ENCODE measurements around the gene PDS5B. TPM values are rescaled to one million over a fixed set of nuclear protein-coding genes. Genes with fewer than 3 reads are reported as not detected.

Gene PDS5B
- total RNA-seq, 1 experiment from 2014 or later = 26.5 TPM

GRCh38 chr13:32761472-32761871 is 175.2 kb downstream of the PDS5B start (continued):
- TF ChIP-seq ZBTB33 (IDR thresholded peaks at IDR 0.05; ENCODE audit: extremely low read depth, insufficient replicate concordance, low read length) (no peak), ZNF274 (IDR thresholded peaks at IDR 0.05; ENCODE audit: low read depth, low read length) (no peak), SIN3A (IDR thresholded peaks at IDR 0.05; ENCODE audit: low read depth) (no peak), JUND (IDR thresholded peaks at IDR 0.05) (no peak), RAD21 (IDR thresholded peaks at IDR 0.05; ENCODE audit: low read depth) (no peak)

- DNase-seq (ENCODE audit: low read depth, low spot score) (no peak), ATAC-seq (no peak)
- CTCF ChIA-PET = no interaction called here
- Histone ChIP-seq H2AFZ (ENCODE audit: low read depth, low read length, poor library complexity, severe bottlenecking) (no peak overlapping the region), H3K9ac (ENCODE audit: low read length) (no peak overlapping the region), H3K4me3 (replicated peaks in 1 of 2; ENCODE audit: low read depth in 1 of 2, low read length in 2 of 2) (no peak overlapping the region), H3K36me3 (ENCODE audit: control insufficient read depth in 1 of 2, insufficient read depth in 2 of 2, low read length in 2 of 2) (no peaks in the 10 kb centered on the region), H3K79me2 (ENCODE audit: insufficient read depth, low read length) (no peaks in the 10 kb centered on the region), H3K4me2 (ENCODE audit: low read length) (no peak overlapping the region), H3K27me3 (ENCODE audit: insufficient read depth, low read length) (no peaks in the 10 kb centered on the region), H3K27ac (ENCODE audit: low read depth, low read length) (no peak overlapping the region), H3K9me3 (ENCODE audit: control insufficient read depth in 1 of 2, insufficient read depth in 1 of 2, low read depth in 1 of 2, low read length in 2 of 2) (no peaks in the 10 kb centered on the region), H3K9me2 (ENCODE audit: insufficient read depth) (no peaks in the 10 kb centered on the region), H3K4me1 (ENCODE audit: control insufficient read depth in 1 of 2, insufficient read depth in 2 of 2, low read length in 2 of 2) (no peaks in the 10 kb centered on the region), H4K20me1 (ENCODE audit: insufficient read depth) (no peaks in the 10 kb centered on the region)
- BruUV-seq (replicated peaks) = no TSS peak
- intact Hi-C loops (cut with micrococcal nuclease) = no loop called here
- POLR2A ChIA-PET = no interaction called here
- RAD21 ChIA-PET (ENCODE audit: low non-redundant PET in 1 of 2, low total read pairs in 2 of 2, uncharacterized antibody in 2 of 2, unreplicated experiment in 2 of 2) = no interaction called here
- no peak for TF ChIP-seq EGR1 (IDR thresholded peaks at IDR 0.05; ENCODE audit: low read depth)
- no peak for TF ChIP-seq ELF1 (IDR thresholded peaks at IDR 0.05; ENCODE audit: borderline replicate concordance, low read depth)
- TF ChIP-seq EZH2phosphoT487 (IDR thresholded peaks at IDR 0.05; ENCODE audit: borderline replicate concordance) = no peak
- no peak for TF ChIP-seq ZNF274 (IDR thresholded peaks at IDR 0.05; ENCODE audit: low read depth, low read length)
- no peak for TF ChIP-seq JUND (IDR thresholded peaks at IDR 0.05)
- TF ChIP-seq MAX (IDR thresholded peaks at IDR 0.05) = no peak
- TF ChIP-seq CTCF (IDR thresholded peaks at IDR 0.05 in 2 of 3, conservative IDR thresholded peaks at IDR 0.05 in 1 of 3; ENCODE audit: borderline replicate concordance in 1 of 3, insufficient read depth in 1 of 3, low read depth in 2 of 3, low read length in 2 of 3) = no peak
- TF ChIP-seq CBX3 (IDR thresholded peaks at IDR 0.05; ENCODE audit: low read depth) = no peak
- TF ChIP-seq ATF3 (IDR thresholded peaks at IDR 0.05) = no peak
- TF ChIP-seq TCF7L2 (IDR thresholded peaks at IDR 0.05; ENCODE audit: borderline replicate concordance, extremely low read depth, insufficient read depth, insufficient read length) = no peak
- TF ChIP-seq RAD21 (IDR thresholded peaks at IDR 0.05; ENCODE audit: low read depth) = no peak
- TF ChIP-seq SRF (IDR thresholded peaks at IDR 0.05; ENCODE audit: low read depth) = no peak
- no peak for TF ChIP-seq POLR2A (IDR thresholded peaks at IDR 0.05; ENCODE audit: borderline replicate concordance, extremely low read depth, insufficient read depth, insufficient read length)
- no peak for TF ChIP-seq REST (IDR thresholded peaks at IDR 0.05; ENCODE audit: low read depth)
- TF ChIP-seq CEBPB (IDR thresholded peaks at IDR 0.05; ENCODE audit: low read depth) = no peak
- no peak for TF ChIP-seq EZH2 (IDR thresholded peaks at IDR 0.05)
- TF ChIP-seq SP1 (IDR thresholded peaks at IDR 0.05; ENCODE audit: low read depth) = no peak
Observed at GRCh38 chr13:32779119-32779518, 192.9 kb downstream of the PDS5B start.

All from HCT116 (cell line).